ENCODE data around the gene GPRC5B. TPM values are rescaled to one million over a fixed set of nuclear protein-coding genes. Genes with fewer than 3 reads are reported as not detected.

The GPRC5B gene
- total and polyA plus RNA-seq, 2 of the 8 experiments (the other 6 are each of a cell fraction or from before 2014, with no cell fraction given), result 106 to 160 TPM

- TF ChIP-seq JUN (IDR thresholded peaks at IDR 0.05; ENCODE audit: low read depth, low read length) (no peak), SAP30 (IDR thresholded peaks at IDR 0.05; ENCODE audit: insufficient read depth, insufficient replicate concordance, low read length) (no peak), TAF7 (optimal IDR thresholded peaks at IDR 0.05; ENCODE audit: borderline replicate concordance, low read depth, low read length) (peak; percentile 51), GTF2F1 (IDR thresholded peaks at IDR 0.05; ENCODE audit: borderline replicate concordance, low read depth, low read length) (no peak), JUND (IDR thresholded peaks at IDR 0.05; ENCODE audit: low read length) (no peak), EZH2 (IDR thresholded peaks at IDR 0.05; ENCODE audit: low read depth, low read length, severe bottlenecking) (no peak), YY1 (IDR thresholded peaks at IDR 0.05; ENCODE audit: low read depth, low read length) (peak; percentile 5; the same call in 1 of the 2 replicates), CHD2 (IDR thresholded peaks at IDR 0.05; ENCODE audit: low read length) (no peak), NRF1 (IDR thresholded peaks at IDR 0.05; ENCODE audit: low read depth, low read length) (no peak), ZNF274 (IDR thresholded peaks at IDR 0.05; ENCODE audit: borderline replicate concordance, extremely low read depth, low read length) (no peak), MAX (IDR thresholded peaks at IDR 0.05) (no peak), MAFK (IDR thresholded peaks at IDR 0.05; ENCODE audit: low read depth, low read length) (no peak), GABPA (IDR thresholded peaks at IDR 0.05; ENCODE audit: borderline replicate concordance, insufficient read depth, low read length) (no peak), RBBP5 (IDR thresholded peaks at IDR 0.05; ENCODE audit: borderline replicate concordance, low read depth, low read length) (no peak), CHD1 (IDR thresholded peaks at IDR 0.05; ENCODE audit: low read depth, low read length) (no peak), SP1 (IDR thresholded peaks at IDR 0.05; ENCODE audit: low read depth, low read length) (peak; percentile 63; the same call in 1 of the 2 replicates), HDAC6 (IDR thresholded peaks at IDR 0.05; ENCODE audit: low read depth, low read length) (no peak), NANOG (IDR thresholded peaks at IDR 0.05; ENCODE audit: insufficient read depth, low read depth, low read length, poor library complexity, severe bottlenecking) (no peak), ATF3 (IDR thresholded peaks at IDR 0.05; ENCODE audit: insufficient read depth, low read depth, low read length) (no peak), TAF1 (IDR thresholded peaks at IDR 0.05; ENCODE audit: low read depth, low read length) (0 out of 2 replicates have a peak, but pooled peaks have one; percentile 46), POLR2AphosphoS5 (IDR thresholded peaks at IDR 0.05; ENCODE audit: low read depth, low read length) (0 out of 2 replicates have a peak, but pooled peaks have one; percentile 27)
Measured at GRCh38 chr16:19861811-19862327, 22.8 kb downstream of the GPRC5B start (continued).
